ENCODE results near the gene ITGA11.

ITGA11 gene

GRCh38 chr15:68346979-68347378 is 85.0 kb downstream of the ITGA11 start:
- peak; percentile 52 for DNase-seq

- DNase-seq: no peak
Observed at GRCh38 chr15:68345481-68345880, 86.5 kb downstream of the ITGA11 start.

GRCh38 chr15:68344600-68344999 is 87.4 kb downstream of the ITGA11 start:
- no peak for DNase-seq

- DNase-seq: no peak
Observed at GRCh38 chr15:68343579-68344225, 88.3 kb downstream of the ITGA11 start.

- no peak for DNase-seq
Observed at GRCh38 chr15:68341760-68342725, 89.9 kb downstream of the ITGA11 start.

- no peak for DNase-seq
Observed at GRCh38 chr15:68340726-68341671, 91.0 kb downstream of the ITGA11 start.

GRCh38 chr15:68339481-68339880 is 92.5 kb downstream of the ITGA11 start:
- DNase-seq: peak; percentile 25

- DNase-seq: no peak
Observed at GRCh38 chr15:68337826-68338225, 94.1 kb downstream of the ITGA11 start.

- DNase-seq: no peak
Observed at GRCh38 chr15:68336516-68336915, 95.4 kb downstream of the ITGA11 start.

GRCh38 chr15:68335655-68336054 is 96.3 kb downstream of the ITGA11 start:
- no peak for DNase-seq

- DNase-seq: peak; percentile 80
Observed at GRCh38 chr15:68335251-68335650, 96.7 kb downstream of the ITGA11 start.

- DNase-seq: no peak
Observed at GRCh38 chr15:68334661-68335124, 97.3 kb downstream of the ITGA11 start.

GRCh38 chr15:68333775-68334470 is 98.0 kb downstream of the ITGA11 start:
- no peak for DNase-seq

GRCh38 chr15:68332266-68332665 is 99.7 kb downstream of the ITGA11 start:
- DNase-seq: no peak

- DNase-seq: no peak
Observed at GRCh38 chr15:68330901-68331300, 101.1 kb downstream of the ITGA11 start.

GRCh38 chr15:68330416-68330815 is 101.5 kb downstream of the ITGA11 start:
- no peak for DNase-seq

GRCh38 chr15:68328964-68329363 is 103.0 kb downstream of the ITGA11 start:
- DNase-seq: no peak

- no peak for DNase-seq
Observed at GRCh38 chr15:68328443-68328842, 103.5 kb downstream of the ITGA11 start.

- no peak for DNase-seq
Observed at GRCh38 chr15:68326711-68327354, 105.1 kb downstream of the ITGA11 start.

GRCh38 chr15:68325726-68326125 is 106.2 kb downstream of the ITGA11 start:
- DNase-seq: no peak

- DNase-seq: no peak
Observed at GRCh38 chr15:68322796-68323195, 109.2 kb downstream of the ITGA11 start.

GRCh38 chr15:68321229-68321628 is 110.7 kb downstream of the ITGA11 start:
- no peak for DNase-seq
